ENCODE measurements around the gene DDX42. TPM values are rescaled to one million over a fixed set of nuclear protein-coding genes. Genes with fewer than 3 reads are reported as not detected.

Gene DDX42, protein sequence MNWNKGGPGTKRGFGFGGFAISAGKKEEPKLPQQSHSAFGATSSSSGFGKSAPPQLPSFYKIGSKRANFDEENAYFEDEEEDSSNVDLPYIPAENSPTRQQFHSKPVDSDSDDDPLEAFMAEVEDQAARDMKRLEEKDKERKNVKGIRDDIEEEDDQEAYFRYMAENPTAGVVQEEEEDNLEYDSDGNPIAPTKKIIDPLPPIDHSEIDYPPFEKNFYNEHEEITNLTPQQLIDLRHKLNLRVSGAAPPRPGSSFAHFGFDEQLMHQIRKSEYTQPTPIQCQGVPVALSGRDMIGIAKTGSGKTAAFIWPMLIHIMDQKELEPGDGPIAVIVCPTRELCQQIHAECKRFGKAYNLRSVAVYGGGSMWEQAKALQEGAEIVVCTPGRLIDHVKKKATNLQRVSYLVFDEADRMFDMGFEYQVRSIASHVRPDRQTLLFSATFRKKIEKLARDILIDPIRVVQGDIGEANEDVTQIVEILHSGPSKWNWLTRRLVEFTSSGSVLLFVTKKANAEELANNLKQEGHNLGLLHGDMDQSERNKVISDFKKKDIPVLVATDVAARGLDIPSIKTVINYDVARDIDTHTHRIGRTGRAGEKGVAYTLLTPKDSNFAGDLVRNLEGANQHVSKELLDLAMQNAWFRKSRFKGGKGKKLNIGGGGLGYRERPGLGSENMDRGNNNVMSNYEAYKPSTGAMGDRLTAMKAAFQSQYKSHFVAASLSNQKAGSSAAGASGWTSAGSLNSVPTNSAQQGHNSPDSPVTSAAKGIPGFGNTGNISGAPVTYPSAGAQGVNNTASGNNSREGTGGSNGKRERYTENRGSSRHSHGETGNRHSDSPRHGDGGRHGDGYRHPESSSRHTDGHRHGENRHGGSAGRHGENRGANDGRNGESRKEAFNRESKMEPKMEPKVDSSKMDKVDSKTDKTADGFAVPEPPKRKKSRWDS
- total RNA-seq (2014; rRNA removed; shearing (Covaris generic)), result 42.3 and 45.3 TPM in 2 replicates

DNA sequence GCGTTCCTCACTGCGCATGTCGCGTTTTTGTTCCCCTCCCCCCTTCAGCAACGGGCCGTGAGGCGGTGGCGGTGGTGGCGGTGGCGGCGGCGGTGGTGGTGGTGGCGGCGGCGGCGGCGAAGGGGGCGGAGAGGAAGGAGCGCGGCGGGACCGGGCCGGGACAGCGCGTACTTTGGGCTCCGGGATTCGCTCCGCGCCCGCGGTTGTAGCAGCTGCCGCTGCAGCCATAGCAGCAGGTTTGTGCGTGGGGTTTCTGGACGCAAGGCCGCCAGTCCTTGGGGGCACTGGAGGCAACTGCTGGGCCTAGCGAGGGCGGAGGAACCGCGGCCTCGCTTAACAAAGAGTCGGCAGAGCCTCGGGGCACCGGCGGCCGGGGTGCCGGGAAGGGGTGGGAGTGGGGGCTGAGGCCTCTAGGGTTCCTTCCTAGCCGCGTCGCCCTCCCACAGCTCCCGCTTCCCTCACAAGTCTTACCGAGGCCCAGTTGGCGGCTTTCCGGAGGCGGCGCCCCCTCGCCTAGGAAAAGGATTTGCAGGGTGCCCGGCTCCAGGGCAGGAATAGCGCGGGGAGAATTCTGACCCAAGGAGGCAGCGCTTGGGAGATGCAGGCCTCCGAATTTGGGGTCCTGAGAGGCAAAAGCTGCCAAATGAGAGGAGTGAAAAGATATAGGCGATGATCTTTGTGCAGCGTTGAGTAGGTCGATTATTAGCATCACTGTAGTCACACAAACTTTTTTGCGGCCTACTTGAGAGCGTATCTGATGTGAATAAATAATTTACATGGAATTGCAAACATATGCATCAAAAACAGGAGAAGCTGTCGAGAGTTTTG lies at the start of gene DDX42:
DDX42 (plus strand) TSS at position 30 of the 828 bp plus-strand sequence. CDS start 12,880 bp downstream, outside the sequence.
- DNase-seq (ENCODE audit: low spot score), result peak; percentile 70

DNA sequence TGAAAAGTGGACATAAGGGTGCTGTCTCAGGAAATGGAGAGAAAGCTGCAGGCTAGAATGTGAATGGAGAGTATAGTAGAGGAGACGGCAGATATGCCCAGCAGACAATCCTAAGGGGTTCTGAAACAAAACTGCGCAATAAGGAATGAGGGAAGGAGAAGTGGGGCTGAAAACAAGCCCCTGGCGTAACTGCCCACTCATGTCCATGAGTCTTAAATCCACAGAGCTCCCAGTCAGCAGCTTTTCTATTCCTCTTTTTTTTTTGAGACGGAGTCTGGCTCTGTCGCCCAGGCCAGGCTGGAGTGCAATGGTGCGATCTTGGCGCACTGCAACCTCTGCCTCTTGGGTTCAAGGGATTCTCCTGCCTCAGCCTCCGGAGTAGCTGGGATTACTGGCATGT lies 38.3 kb upstream of the DDX42 start:
- no peak for DNase-seq (ENCODE audit: low spot score)

GRCh38 chr17:63740464-63741142 lies 33.4 kb upstream of the DDX42 start:
- DNase-seq (ENCODE audit: low spot score), result peak; percentile 63

GRCh38 chr17:63741143-63741407 lies 32.9 kb upstream of the DDX42 start:
- DNase-seq (ENCODE audit: low spot score), result no peak

GRCh38 chr17:63741408-63742173 lies 32.4 kb upstream of the DDX42 start, which contains the start of gene STRADA:
Gene STRADA, minus strand, starts transcription at chr17:63741799. Its CDS starts 13,430 bp downstream, at chr17:63728369.
- peak; percentile 98 for DNase-seq (ENCODE audit: low spot score)

DNA sequence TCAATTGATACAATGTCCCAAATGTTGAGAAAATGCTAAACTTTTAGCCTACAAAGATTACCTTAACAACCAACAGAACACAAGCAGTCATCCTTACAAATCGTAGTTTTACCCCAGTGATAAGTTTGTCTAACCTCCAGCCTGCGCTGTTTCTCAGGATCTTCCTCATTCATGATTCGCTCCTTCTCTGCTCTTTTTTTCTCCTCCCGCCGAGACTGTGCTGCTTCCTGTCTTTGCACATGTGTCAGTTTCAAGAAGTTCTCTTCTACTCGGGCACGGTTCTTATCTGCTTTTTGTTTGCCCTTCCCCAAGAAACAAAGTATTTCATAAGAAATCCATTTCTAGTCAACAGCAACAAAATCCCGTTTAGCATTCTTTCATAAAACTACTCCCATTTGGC lies 22.2 kb upstream of the DDX42 start:
- no peak for DNase-seq (ENCODE audit: low spot score)

DNA sequence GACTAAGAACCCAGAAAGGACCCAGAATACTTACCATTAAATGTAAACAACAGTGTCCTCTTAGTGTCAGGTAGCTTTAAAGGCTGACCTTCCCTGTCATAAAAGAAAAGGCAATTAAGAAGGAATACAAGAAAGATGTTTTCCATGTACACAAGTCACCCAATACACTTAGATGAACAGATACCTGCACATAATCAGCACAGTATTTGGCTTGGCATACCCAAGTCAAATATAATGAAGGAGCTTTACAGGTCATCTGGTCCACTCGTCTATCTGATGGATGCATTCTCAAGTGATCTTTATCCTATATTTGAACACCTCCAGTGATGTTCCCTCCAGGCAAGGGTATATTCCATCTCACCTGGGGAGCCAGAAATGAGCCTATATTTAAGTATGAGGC lies 21.3 kb upstream of the DDX42 start:
- no peak for DNase-seq (ENCODE audit: low spot score)

- no peak for DNase-seq (ENCODE audit: low spot score)
Observed at GRCh38 chr17:63753215-63753614, 20.8 kb upstream of the DDX42 start.

GRCh38 chr17:63754046-63754445 lies 19.9 kb upstream of the DDX42 start:
- no peak for DNase-seq (ENCODE audit: low spot score)

DNA sequence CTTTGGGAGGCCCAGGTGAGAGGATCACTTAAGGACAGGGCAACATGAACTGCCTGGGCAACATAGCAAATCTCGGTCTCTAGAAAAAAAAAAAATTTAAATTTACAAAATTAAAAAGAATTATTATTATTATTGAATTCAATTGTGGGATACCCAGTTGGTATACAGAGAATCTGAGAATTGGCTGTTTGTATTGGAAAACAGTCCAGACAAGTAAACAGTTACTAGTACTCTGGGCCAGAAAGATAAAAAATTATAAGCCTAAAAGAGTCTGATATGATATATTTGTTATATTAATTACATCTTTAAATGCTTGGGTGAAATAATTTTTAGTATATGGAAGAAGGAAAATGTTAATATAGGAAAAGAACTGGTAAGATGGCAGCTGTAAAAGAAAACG lies 15.5 kb upstream of the DDX42 start:
- DNase-seq (ENCODE audit: low spot score), result no peak

GRCh38 chr17:63760771-63761539 lies 13.0 kb upstream of the DDX42 start:
- DNase-seq (ENCODE audit: low spot score), result no peak

DNA sequence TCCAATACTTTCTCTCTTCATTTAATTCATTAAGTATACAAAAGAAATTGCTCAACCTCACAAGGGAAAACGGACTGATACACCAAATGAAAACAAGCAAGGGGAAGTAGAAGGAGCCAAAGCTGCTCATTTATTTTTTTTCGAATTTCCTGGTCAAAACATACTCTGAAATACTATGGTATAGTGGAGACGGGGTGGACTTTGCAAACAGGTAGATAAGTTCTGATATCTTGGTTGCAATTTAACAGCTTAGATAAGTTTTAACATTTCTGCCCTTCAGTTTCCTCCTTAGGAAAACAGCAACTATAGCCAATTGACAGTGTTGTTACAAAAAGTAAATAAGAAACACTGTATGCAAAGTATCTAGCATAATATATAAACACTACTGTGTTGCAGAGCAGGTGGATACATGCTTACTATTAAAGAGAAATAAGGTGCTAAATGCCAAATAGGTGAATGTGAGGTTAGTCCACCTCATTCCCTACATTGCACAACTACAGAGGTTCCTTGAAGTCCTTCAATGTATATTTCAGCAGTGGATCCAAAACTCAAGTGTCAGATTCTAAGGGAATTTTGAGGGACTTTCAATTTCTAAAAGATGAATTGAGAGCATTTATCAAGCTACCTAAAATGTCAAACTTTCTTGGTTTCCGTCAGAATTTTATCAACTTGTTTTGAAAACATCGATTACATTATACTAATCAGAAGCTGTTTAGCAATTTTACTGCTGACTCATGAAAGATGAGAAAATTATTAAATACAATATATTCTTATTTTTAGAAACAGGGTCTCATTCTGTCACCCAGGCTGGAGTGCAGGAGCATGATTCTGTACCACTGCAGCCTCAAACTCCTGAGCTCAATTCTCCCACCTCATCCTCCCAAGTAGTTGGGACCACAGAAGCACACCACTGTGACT lies 11.6 kb upstream of the DDX42 start:
- DNase-seq (ENCODE audit: low spot score), result no peak

- no peak for DNase-seq (ENCODE audit: low spot score)
Observed at GRCh38 chr17:63764716-63765115, 9.3 kb upstream of the DDX42 start.

DNA sequence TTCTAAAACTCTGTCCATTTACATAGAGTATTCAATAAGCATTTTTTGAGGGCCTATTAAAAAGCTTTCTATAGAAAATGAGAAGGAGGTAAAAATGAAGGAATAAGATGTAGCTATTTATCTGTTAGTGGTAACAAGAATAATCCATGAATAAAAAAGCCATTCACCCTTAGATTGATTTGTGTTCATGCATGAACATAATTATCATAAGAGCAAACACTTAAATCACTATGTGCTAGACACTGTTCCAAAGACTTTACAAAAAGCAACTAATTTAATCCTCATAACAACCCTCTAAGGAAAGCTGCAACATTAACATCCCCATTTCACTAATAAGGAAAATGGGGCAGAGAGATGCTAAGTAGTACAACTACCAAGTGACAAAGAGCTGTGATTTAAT lies 7.2 kb upstream of the DDX42 start:
- no peak for DNase-seq (ENCODE audit: low spot score)

DNA sequence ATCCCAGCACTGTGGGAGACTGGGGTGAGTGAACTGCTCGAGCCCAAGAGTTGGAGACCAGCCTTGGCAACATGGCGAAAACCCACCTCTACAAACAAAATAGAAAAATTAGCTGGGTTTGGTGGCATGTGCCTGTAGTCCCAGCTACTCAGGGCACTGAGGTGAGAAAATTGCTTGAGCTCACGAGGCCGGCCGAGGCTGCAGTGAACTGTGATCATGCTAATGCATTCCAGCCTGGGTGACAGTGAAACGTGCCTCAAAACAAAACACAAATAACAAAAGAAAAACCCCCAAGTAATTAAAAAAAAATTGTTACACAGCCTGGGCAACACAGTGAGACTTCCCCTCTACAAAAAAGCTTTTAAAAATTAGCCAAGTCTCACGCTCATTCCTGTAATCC lies 5.5 kb upstream of the DDX42 start:
- DNase-seq (ENCODE audit: low spot score), result no peak

DNA sequence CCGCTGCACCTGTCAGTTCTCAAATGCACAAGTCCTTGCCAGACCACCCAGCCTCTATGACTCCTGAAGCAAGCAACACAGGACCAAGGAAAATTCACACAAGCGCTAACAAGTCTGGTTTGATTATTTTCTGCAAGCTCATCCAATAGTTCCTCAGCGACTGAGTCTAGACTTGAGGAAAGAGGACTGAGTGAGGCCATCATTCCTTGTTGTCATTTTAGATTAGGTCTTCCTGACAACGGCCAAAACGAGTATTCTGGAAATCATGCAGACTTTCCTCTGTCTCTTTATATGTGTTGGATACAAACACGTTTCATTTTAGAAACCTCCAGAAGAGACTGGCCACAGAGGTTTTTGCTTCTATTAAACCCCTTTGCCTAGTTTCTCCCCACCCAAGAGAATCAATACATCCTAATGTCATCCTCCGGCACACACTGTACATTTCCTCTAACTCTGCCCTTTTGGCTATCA lies 1.1 kb upstream of the DDX42 start:
- peak; percentile 66 for DNase-seq (ENCODE audit: low spot score)

DNA sequence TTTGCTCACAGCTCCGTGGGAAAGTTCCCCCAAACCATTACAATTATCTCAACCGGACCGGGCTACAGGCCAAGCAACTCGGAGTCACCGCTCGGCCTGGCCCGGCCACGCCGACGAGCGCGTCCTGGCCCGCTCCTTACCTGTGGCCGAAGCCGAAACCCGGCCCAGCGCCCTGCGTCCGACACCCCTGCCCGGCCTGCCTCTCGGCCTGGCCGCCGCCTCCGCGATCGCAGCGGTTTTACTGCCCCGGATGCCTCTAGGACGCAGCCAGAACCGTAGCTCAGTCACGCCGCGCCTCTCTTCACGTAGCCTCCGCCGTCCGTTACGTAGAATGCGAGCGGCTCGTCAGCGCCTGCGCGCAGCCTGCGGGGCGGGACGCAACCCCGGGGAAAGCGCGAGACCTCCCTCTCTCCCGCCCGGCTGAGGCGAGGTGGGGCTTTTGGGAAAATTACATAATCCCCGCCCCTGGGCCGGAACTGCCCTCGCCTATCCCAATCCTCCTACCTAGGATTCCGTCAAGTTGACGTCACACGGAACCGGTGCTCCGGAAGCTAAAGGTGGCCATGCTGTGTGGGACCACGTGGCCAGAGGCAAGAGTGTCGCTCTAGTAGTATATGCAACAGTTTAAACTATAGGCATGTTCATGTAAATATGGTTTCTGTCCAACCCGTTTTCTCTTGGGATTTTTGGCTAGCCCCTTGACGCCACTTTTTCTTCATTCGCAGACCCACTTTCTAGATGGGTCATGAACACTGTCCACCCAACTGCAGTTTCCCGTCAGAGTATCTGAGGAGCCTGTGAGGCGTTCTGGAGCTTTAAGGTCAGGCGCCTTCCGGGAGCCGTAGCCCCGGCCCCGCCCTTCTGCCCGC lies 464 bp upstream of the DDX42 start, which contains the start of gene CCDC47:
CCDC47 (minus strand) TSS at position 326 of the 869 bp plus-strand sequence. CDS start 7,422 bp downstream, outside the sequence.
- peak; percentile 99 for DNase-seq (ENCODE audit: low spot score)
